Measurements from ENCODE around the gene TPSD1.
"Not testable (repeated sequence)": the region's sequence is repeated elsewhere in the genome, so short reads cannot be mapped to it uniquely, and the experiment has no call there.

Gene TPSD1

DNA sequence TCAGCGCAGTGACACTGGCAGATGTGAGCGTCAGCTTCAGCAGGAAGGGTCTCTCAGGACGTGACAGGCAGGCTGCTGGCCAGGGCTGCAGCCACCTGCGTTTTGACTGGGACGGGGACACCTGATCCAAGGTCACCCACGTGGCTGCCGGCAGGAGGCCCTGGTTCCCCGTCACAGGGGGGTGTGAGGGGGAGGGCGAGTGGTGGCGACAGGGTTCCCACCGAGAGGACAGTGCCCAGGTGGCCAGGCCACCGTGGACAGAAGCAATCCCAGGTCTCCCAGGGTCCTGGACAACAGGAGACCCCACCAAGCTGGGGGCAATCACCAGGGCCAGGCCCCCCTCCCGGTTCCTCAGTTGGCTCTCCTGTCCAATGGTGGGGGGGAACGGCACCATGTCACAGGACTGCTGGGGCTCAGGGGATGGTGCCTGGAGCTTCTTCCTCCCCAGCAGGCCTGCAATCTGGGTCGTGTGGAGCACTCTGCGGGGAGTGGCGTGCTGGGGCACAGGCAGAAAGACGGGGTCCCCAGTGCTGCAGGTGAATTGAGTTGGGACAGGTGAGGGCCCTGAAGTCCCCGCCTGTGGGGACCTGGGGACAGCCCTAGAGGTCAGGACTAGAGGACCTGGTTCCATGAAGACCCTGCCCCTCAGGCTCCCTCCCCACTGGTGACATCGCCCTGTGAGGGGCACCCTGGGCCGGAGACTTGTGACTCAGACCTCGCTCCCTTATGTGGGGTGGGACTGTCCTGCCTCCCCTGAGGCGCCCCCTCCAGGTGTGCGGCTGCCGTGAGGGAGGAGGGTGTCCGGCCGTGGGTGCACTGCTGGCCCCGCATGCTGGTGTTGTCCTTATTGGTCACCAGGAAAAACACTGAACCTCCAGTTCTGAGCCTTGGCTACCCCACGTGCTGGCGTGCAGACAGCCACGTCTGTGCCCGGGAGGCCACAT is 11.7 kb upstream of the TPSD1 start:
- DNase-seq, result not testable (repeated sequence)

GRCh38 chr16:1244881-1245280 is 11.0 kb upstream of the TPSD1 start:
- peak; percentile 31 for DNase-seq

GRCh38 chr16:1245452-1246020 is 10.3 kb upstream of the TPSD1 start:
- DNase-seq, result no peak

GRCh38 chr16:1247903-1248537 is 7.8 kb upstream of the TPSD1 start:
- DNase-seq, result not testable (repeated sequence)

DNA sequence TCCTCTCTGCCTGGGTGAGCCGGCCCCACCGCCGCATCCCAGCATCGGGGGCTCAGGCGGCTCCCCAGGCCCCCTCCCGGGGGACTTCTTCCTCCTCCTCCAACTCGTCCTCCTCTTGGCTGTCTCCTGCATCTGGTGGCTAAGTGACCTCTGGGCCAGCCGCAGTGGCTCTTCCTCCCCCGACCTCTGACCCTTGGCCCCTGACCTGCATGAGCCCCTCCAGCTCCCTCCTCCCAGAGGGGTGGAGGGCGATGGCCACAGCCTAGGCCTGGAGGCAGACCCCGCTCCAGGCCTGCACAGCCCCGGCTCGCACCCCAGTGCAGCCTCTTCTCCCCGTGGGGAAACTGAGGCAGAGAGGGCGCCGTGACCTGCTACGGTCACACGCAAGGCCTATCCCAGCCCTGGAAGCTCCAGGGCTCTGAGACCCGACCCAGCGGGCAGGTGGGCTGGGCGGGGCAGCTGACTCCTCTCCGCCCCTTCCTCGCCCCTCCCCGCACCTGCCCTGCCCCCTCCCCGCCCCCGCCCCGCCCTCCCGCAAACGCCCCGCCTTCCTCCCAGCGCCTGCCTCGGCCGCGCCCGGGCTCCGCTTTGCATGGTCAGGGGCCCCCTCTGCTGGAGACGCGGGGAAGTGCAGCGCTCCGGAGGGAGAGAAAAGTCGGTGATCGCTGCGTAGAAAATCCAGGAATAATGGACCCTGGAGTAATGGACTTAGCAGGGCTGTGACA is 6.7 kb upstream of the TPSD1 start:
- not testable (repeated sequence) for DNase-seq

DNA sequence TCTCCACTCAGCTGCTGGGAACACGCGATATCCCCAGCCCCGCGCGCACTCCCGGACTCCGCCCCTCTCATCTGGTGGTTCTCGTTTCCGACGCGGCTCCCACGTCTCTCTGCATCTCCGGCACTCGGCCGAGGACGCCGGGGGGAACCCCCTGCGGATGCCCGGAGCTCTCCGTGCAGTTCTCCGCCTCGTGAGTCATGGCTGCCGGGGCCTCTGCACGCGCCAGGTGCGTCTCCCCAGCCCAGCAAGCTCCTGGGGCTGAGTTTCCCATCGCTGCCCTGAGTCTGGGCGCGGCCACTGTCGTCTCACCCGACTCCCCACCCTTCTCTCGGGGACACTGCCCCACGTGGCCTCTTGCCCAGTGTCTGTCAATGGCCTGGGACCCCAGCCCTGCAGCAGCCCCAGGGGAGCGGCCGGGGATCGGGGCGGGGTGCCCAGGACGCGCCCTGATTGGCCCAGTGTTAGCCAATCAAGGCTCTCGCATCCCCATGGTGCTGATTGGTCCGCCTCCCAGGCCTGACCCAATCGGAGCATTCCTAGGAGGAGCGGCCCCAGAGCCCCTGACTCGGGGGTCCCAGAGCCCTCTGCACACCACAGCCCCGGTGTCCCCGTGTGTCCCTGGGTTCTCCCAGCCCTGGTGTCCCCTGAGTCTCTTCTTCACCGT is 2.0 kb upstream of the TPSD1 start:
- DNase-seq, result not testable (repeated sequence)

GRCh38 chr16:1254821-1255220 is 1.0 kb upstream of the TPSD1 start:
- DNase-seq, result not testable (repeated sequence)

GRCh38 chr16:1256296-1256873 is 516 bp downstream of the TPSD1 start:
- not testable (repeated sequence) for DNase-seq

DNA sequence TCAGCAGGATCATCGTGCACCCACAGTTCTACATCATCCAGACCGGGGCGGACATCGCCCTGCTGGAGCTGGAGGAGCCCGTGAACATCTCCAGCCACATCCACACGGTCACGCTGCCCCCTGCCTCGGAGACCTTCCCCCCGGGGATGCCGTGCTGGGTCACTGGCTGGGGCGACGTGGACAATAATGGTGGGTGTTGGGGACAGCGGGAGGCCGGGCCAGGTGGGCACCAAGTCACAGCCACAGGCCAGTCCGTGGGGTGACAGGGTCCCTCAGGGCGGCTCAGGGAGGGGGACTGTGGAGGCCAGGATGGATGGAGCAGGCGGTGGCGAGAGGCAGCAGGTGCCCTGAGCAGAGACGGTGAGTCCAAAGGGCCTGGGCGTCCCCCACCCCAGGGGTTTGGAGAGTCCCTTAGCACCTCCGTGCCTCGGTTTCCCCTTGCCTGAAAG is 1.0 kb downstream of the TPSD1 start:
- no peak for DNase-seq

DNA sequence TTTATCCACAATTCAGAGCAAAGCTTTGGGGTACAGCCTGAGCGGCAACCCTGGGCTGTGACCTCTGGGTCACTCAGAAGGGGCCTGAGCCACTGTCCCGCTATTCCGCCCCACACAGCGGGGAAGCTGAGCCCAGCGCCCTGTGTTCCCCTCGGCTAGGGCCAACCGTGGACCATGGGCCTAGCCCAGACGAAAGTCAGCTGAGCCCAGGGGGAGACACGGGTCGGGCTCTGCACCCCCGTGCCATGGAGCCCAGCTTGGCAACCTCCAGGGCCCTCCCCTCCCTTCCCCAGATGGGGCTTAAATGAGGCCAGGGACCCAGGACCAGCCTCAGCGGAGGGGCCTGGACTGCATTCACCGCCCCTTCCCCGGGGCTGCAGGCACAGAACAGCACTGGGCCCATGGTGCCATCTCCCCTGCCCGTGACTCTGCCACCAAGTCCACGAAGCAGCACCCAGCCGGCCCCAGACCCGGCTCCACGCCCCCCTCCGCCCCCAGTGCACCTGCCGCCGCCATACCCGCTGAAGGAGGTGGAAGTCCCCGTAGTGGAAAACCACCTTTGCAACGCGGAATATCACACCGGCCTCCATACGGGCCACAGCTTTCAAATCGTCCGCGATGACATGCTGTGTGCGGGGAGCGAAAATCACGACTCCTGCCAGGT is 1.8 kb downstream of the TPSD1 start:
- DNase-seq, result no peak

GRCh38 chr16:1258225-1258600 is 2.3 kb downstream of the TPSD1 start:
- DNase-seq, result no peak

- no peak for DNase-seq
Observed at GRCh38 chr16:1258906-1259759, 3.3 kb downstream of the TPSD1 start.

- DNase-seq, result no peak
Observed at GRCh38 chr16:1259760-1260068, 3.8 kb downstream of the TPSD1 start.

GRCh38 chr16:1260101-1260680 is 4.3 kb downstream of the TPSD1 start:
- no peak for DNase-seq

DNA sequence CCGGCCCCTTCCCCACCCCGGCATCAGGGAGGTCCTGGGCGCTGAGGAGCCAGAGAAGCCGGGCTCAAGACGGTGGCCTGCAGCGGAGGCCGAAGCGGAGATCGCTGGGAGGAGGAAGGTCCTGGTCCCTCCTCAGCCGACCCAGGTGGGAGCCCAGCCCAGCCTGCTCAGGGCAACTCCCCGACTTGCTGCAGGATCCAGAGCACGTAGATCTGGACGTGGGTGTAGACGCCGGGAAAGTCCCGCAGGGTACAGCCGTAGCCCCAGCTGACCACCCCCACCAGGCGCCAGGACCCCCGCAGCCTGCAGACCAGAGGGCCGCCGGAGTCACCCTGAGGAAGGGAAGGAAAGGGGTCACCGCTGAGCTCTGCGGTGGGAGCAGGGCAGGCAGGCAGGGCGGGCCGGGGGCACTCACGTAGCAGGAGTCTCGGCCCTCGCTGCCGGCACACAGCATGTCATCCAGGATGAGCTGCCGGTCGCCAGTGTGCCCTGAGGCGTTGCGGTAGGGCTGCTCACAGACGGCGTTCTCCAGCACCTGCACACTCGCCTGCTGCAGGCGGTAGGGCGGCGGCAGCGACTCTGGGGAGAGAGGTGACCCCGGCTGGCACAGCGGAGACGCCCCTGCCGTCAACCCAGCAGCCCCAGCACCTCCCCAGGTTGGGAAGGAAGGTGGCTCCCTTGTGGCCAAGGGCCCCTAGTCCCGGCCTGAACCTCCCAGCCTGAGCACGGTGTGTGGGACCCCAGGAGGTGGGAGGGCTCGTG is 5.4 kb downstream of the TPSD1 start:
- DNase-seq, result peak; percentile 5

DNA sequence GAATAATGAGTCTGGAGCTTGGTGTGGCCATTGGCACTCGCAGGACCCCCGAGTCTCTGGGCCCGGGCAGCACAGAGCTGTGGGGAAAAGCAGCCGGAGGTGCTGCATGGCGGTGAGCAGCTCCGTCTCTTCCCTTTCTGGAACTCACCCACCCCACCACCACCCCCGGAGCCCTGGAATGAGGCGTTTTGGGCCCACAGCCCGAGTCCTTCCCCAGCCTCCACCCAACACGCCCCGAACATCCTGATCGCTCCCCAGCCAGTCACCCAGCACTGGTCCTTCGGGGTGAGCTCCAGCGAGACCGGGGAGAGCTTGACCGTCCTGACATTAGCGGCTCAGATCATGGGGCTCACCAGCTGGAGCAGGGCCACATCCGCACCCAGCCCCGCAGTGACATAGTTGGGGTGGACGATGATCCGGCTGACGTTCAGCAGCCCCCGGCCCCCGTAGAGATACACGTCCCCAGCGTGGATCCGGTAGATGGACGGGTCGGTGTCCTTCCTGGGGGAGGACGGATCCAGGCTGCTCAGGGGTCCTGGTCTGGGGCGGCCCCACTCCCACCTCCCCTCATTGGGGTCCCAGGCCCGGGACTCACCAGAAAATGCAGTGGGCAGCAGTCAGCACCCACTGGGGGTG is 6.5 kb downstream of the TPSD1 start:
- DNase-seq, result no peak

- DNase-seq, result no peak
Observed at GRCh38 chr16:1262846-1263221, 7.0 kb downstream of the TPSD1 start.

- no peak for DNase-seq
Observed at GRCh38 chr16:1263591-1264344, 7.9 kb downstream of the TPSD1 start.
